Astrocyte of the cerebellum (primary cell): ENCODE results near the gene RNPEP.
A peak's percentile ranks its signal among the peaks of the same experiment; 100 is the strongest.
"Not testable (repeated sequence)": the region's sequence is repeated elsewhere in the genome, so short reads cannot be mapped to it uniquely, and the experiment has no call there.

ENCODE experiments used
- DNase-seq: peaks from one replicate; pipeline ENCODE4 v3.0.0-alpha.2; 2011; ENCODE audit warnings: low read depth
- H3K4me3 ChIP-seq: 2 replicates; pipeline ENCODE4 v1.5.1; 2011; ENCODE audit warnings: mild to moderate bottlenecking, low read depth, low read length, moderate library complexity
- CTCF ChIP-seq: IDR thresholded peaks from 2 replicates; pipeline ENCODE4 v1.5.1; 2012; ENCODE audit warnings: low read length, low read depth, moderate library complexity, mild to moderate bottlenecking; ENCODE audit errors: missing control alignments
- in situ Hi-C: cut with HindIII; loops from 2 replicates; pipeline ENCODE4 v1.10.0; 2017; ENCODE audit warnings: low sequenced_read_pairs

Gene RNPEP

DNA sequence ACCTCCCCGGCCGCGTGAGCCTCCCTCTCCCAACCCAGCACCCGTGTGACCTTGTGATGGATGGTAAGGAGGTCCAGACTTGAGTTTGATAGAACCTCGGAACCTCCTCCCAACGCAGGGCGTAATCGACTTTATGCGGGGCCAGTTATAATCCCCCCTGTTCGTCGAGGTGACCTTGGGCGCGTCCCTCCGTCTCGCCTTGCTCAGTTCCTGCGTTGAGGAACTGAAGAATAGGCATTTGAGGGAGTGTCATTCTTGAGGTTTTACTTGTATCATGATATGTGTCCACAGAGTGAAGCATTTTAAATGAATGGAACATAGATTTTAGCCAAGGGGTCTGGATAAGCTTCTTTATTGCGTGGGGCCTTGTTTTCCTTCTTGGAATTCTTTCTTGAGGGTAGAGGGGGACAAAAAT lies 26.7 kb upstream of the RNPEP start:
- H3K4me3 ChIP-seq, result peak overlapping the region; percentile 100
- in situ Hi-C loops, result no loop called here
- DNase-seq, result no peak
- no peak for TF ChIP-seq CTCF

DNA sequence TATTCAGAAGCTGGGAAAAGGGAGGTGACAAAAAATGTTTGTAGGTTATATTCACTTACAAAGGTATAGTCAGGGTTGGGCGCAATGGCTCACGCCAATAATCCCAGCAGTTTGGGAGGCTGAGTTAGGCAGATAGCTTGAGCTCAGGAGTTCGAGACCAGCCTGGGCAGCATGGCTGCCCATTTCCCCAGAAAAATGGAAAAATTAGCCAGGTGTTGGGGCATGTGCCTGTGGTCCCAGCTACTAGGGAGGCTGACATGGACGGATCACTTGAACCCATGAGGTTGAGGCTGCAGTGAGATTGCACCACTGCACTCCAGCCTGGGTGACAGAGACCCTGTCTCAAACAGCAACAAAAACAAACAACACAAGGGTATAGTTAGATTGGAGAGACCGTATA lies 24.1 kb upstream of the RNPEP start:
- H3K4me3 ChIP-seq, result no peak overlapping the region
- TF ChIP-seq CTCF, result no peak
- in situ Hi-C loops, result no loop called here
- DNase-seq, result no peak

GRCh38 chr1:201962382-201962781 lies 20.1 kb upstream of the RNPEP start:
- in situ Hi-C loops, H3K4me3 ChIP-seq, DNase-seq: not testable (repeated sequence)

DNA sequence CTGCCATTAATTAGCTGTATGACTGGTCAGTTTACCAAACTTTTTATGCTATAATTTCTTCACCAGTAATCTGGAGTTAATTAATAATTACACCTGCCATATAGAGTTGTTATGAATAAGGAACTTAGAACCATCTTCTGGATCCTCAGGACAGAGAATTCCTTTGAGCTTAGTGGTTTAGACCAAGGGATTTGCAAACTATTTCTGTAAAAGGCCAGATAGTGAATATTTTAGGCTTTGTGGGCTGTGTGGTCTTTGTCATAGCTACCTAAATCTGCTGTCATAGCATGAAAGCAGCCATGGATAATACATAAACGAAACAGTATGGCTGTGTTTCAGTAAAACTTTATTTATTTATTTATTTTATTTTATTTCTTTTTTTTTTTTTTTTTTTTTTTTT lies 18.2 kb upstream of the RNPEP start:
- in situ Hi-C loops, result no loop called here
- no peak overlapping the region for H3K4me3 ChIP-seq
- DNase-seq, result no peak
- no peak for TF ChIP-seq CTCF

DNA sequence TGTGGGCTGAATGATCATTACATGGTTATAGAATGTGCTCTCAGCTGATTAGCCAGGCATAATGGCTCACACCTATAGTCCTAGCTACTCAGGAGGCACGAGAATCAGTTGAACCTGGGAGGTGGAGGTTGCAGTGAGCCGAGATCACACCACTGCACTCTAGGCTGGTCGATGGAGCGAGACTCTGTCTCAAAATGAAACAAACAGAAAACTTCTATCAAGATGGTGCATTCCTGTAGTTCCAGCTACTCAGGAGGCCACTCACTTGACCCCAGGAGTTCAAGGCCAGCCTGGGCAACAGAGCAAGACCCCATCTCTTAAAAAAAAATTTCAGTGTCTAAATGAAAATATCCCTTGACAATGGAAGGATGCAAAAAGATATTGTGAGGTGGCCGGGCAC lies 16.3 kb upstream of the RNPEP start:
- DNase-seq, result no peak
- TF ChIP-seq CTCF, result no peak
- no peak overlapping the region for H3K4me3 ChIP-seq
- in situ Hi-C loops, result no loop called here

GRCh38 chr1:201968202-201968925 lies 14.1 kb upstream of the RNPEP start:
- DNase-seq, result no peak
- in situ Hi-C loops, result no loop called here
- H3K4me3 ChIP-seq, result no peak overlapping the region
- no peak for TF ChIP-seq CTCF

- no peak overlapping the region for H3K4me3 ChIP-seq
- DNase-seq, result no peak
- no peak for TF ChIP-seq CTCF
- in situ Hi-C loops, result no loop called here
Observed at GRCh38 chr1:201970334-201971159, 11.9 kb upstream of the RNPEP start.
